ENCODE data around the gene COQ10A. TPM values are rescaled to one million over a fixed set of nuclear protein-coding genes. Genes with fewer than 3 reads are reported as not detected.

The COQ10A gene
- total RNA-seq: 12.5 and 13.9 TPM in 2 replicates

GRCh38 chr12:56266693-56267442 lies at the start of gene COQ10A:
TSS of gene COQ10A (plus strand) at chr12:56266942. CDS start at chr12:56267119, 177 bp downstream.

DNA sequence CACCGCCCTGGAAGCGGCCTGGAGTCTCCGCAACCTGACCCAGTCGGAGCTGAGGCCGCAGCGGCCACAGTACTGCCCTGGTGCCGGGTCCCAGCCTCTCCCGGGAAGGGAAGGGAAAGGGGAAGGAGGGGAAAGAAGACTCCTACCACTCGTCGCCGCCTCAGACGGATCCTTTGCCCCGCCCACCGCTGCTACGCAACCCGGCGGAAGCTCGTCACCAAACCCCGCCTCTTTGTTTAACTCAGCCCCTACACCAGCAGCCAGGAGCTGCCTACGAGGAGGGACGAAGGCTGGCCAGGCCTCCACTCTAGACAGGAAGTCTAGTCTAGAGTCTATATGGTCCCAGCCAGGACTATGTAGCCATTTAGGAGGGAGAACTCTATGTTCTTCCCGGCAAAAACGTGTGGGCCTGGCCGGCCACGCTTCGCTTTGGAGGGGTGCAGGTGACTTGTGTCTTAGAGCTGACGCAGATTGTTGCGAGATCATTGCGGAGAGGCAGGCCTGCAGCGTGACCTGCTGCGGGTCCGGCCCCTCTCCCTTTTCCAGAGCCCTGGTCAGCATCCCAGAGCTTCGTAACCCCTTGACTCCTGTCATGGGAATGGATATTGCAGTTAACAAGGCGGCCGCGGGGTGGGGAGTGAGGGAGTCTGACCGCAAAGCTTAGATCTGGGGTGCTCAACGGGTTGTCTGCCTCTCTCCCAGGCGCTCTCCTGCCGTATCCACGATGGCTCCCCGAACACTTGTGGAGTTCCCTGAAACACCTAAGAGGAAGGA lies 44.8 kb upstream of the COQ10A start, which contains the start of gene RNF41:
RNF41 (minus strand) TSS at position 166 of the 774 bp plus-strand sequence. CDS start 7,875 bp downstream, outside the sequence.

GRCh38 chr12:56224102-56224701 lies 42.5 kb upstream of the COQ10A start, which contains the start of gene NABP2:
TSS of gene NABP2 (plus strand) at chr12:56224342. CDS start at chr12:56224857, 515 bp downstream.

GRCh38 chr12:56229916-56230431 lies 36.8 kb upstream of the COQ10A start, which contains the start of gene SLC39A5:
TSS of gene SLC39A5 (plus strand) at chr12:56230051. CDS start at chr12:56231275, 1,224 bp downstream.

DNA sequence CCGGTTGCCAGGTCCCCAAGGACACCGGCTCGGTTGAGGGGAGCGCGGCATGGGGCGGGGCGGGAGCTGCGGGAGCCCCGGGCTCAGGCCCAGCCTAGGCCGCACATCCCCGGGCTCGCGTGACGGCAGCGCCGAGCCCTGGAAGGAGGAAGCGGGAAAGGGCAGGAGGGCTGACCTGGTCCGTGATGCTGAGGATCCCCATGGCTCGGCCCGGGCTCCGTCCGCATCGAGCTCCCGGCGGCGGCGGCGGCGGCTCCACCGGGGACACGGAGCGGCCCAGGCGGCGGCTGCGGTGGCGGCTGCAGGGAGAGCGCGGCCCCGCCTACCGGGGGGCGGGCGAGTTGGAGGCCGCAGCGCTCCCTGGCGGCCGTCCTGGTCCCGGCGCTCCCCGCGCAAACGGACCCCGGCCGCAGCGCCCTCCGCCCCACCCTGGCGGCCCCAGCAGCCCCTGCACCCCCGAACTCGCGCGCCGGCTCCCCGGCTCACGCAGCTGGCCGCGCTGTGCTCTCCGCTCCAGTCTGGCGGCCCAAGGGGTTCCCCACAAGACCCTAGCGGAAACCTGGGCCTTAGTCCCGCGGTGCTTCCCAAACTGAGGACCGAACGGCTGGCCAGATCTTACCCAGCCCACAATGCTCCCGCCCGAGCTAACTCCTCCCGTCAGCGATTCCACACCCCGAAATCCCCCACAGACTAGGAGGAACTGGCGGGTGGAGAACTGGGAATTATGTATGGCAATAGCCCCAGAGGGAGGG lies 8.5 kb upstream of the COQ10A start, which contains the start of gene ANKRD52:
ANKRD52 (minus strand) TSS at position 317 of the 752 bp plus-strand sequence; CDS start at position 202, 115 bp downstream.

GRCh38 chr12:56299853-56300643 lies 33.3 kb downstream of the COQ10A start, which contains the start of gene CS:
TSS of gene CS (minus strand) at chr12:56300330. CDS start at chr12:56300201, 129 bp downstream.

DNA sequence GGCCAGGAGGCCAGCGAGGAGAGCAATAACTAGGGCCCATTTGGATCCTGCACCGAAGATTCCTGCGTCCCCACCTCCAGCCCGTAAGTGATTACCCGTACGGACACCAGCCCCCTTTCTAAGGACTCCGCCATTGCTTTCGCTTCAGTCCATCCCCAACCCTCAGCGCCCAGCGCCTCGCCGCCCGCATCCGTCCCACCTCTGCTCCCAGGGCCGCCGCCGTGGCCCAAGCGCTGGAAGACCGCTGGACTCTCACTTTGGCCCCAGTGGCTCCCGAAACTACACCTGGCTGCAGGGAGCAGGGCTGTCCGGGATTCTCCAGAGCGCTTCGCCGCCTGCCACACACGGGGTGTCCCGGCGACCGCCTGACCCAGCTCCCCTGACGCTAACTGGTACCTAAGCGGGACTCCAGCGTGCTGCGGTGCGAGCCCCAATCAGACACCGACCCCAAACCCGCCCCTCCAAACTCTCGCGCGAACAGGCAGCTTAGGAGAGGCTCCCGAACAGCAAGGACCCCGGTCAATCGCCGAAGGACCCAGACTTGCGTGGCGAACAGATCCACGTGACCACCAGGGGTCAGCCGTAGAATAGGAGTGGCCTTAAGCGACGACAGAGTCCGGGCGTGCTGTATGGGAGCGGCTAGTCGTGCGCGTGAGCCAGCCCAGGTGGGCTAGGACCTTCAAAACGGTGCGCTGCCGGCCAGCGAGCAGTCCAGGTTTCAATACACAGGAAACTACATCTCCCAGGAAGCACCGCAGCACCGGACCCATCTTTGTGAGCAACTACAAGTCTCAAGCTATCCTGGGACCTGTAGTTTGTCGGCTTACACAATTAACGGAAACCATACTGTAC lies 49.1 kb downstream of the COQ10A start, which contains the start of gene CNPY2:
CNPY2 (minus strand) TSS at position 367 of the 852 bp plus-strand sequence. CDS start 771 bp downstream, outside the sequence.

Other genes with a start within 250 kb of the COQ10A start
- 2.0 and 10.4 TPM in 2 replicates for gene IKZF4, start 245.9 kb upstream of the COQ10A start, total RNA-seq
- 1,091 and 4,343 TPM in 2 replicates for gene RPS26, start 225.0 kb upstream of the COQ10A start, total RNA-seq
- 1.9 and 4.2 TPM in 2 replicates for gene ERBB3, start 186.8 kb upstream of the COQ10A start, total RNA-seq
- gene PA2G4, start 162.4 kb upstream of the COQ10A start, total RNA-seq: 69.7 and 70.5 TPM in 2 replicates
- 4,540 and 5,963 TPM in 2 replicates for gene RPL41, start 150.3 kb upstream of the COQ10A start, total RNA-seq
- gene ZC3H10, start 148.7 kb upstream of the COQ10A start, total RNA-seq: 2.2 and 3.4 TPM in 2 replicates
- gene ESYT1, start 138.7 kb upstream of the COQ10A start, total RNA-seq: 104 and 207 TPM in 2 replicates
- 68.7 and 103 TPM in 2 replicates for gene MYL6B, start 114.4 kb upstream of the COQ10A start, total RNA-seq
- 1,218 and 3,228 TPM in 2 replicates for gene MYL6, start 108.6 kb upstream of the COQ10A start, total RNA-seq
- 30.8 and 40.4 TPM in 2 replicates for gene SMARCC2, start 77.5 kb upstream of the COQ10A start, total RNA-seq
- gene RNF41, start 45.0 kb upstream of the COQ10A start, total RNA-seq: 69.4 and 113 TPM in 2 replicates
- gene NABP2, start 42.6 kb upstream of the COQ10A start, total RNA-seq: 29.3 and 31.5 TPM in 2 replicates
- not detected in 2 replicates for gene SLC39A5, start 36.9 kb upstream of the COQ10A start, total RNA-seq
- 15.3 and 23.5 TPM in 2 replicates for gene ANKRD52, start 8.6 kb upstream of the COQ10A start, total RNA-seq
- gene CS, start 33.4 kb downstream of the COQ10A start, total RNA-seq: 75.0 and 76.6 TPM in 2 replicates
- gene CNPY2, start 49.0 kb downstream of the COQ10A start, total RNA-seq: 77.7 and 92.1 TPM in 2 replicates
- 14.1 and 19.2 TPM in 2 replicates for gene PAN2, start 67.1 kb downstream of the COQ10A start, total RNA-seq
- gene IL23A, start 71.9 kb downstream of the COQ10A start, total RNA-seq: not detected in 2 replicates
- gene STAT2, start 93.2 kb downstream of the COQ10A start, total RNA-seq: 128 and 161 TPM in 2 replicates
- not detected in 2 replicates for gene APOF, start 95.9 kb downstream of the COQ10A start, total RNA-seq
- gene TIMELESS, start 182.5 kb downstream of the COQ10A start, total RNA-seq: 2.5 and 6.8 TPM in 2 replicates
- not detected in 2 replicates for gene MIP, start 187.7 kb downstream of the COQ10A start, total RNA-seq
- gene SPRYD4, start 201.6 kb downstream of the COQ10A start, total RNA-seq: 0.51 and 1.3 TPM in 2 replicates
- not detected in 2 replicates for gene GLS2, start 221.2 kb downstream of the COQ10A start, total RNA-seq

Measured in pericardium fibroblast (primary cell).